IgD-negative memory B cell (primary cell): Measurements from ENCODE around the gene CSAD. TPM values are rescaled to one million over a fixed set of nuclear protein-coding genes. Genes with fewer than 3 reads are reported as not detected.
"Not testable (repeated sequence)": the region's sequence is repeated elsewhere in the genome, so short reads cannot be mapped to it uniquely, and the experiment has no call there.

Experiments used
- H3K27ac Mint-ChIP-seq, 3 donors: one replicate each; pipeline ENCODE4 v1.8.0; 2020 to 2022; ENCODE audit warnings: mild to moderate bottlenecking in 3 of 3, mixed read lengths in 3 of 3, moderate library complexity in 1 of 3
- H3K27me3 Mint-ChIP-seq: one replicate; pipeline ENCODE4 v1.8.0; 2021; ENCODE audit warnings: mixed read lengths
- H3K36me3 Mint-ChIP-seq: one replicate; pipeline ENCODE4 v1.8.0; 2020; ENCODE audit warnings: mild to moderate bottlenecking, mixed read lengths
- H3K4me1 Mint-ChIP-seq, 3 donors: one replicate each; pipeline ENCODE4 v1.8.0; 2020 to 2022; ENCODE audit warnings: mixed read lengths in 3 of 3, mild to moderate bottlenecking in 1 of 3
- H3K4me3 Mint-ChIP-seq, 4 donors: one replicate each; pipeline ENCODE4 v1.8.0; 2020 to 2022; ENCODE audit warnings: mild to moderate bottlenecking in 4 of 4, mixed read lengths in 4 of 4, moderate library complexity in 3 of 4
- H3K9me3 Mint-ChIP-seq, 3 donors: one replicate each; pipeline ENCODE4 v1.8.0; 2020 to 2021; ENCODE audit warnings: mixed read lengths in 3 of 3, mild to moderate bottlenecking in 1 of 3
- polyA plus RNA-seq: library from polyadenylated mRNA; unstranded; fragments of 300-500 nt; fragmentation: Illumina TruSeq; gene quantifications from one replicate; pipeline ENCODE4 v1.2.3, GENCODE V29; 2021

CSAD gene
- polyA plus RNA-seq, 1 donor from 2014 or later, result 0.58 TPM

DNA sequence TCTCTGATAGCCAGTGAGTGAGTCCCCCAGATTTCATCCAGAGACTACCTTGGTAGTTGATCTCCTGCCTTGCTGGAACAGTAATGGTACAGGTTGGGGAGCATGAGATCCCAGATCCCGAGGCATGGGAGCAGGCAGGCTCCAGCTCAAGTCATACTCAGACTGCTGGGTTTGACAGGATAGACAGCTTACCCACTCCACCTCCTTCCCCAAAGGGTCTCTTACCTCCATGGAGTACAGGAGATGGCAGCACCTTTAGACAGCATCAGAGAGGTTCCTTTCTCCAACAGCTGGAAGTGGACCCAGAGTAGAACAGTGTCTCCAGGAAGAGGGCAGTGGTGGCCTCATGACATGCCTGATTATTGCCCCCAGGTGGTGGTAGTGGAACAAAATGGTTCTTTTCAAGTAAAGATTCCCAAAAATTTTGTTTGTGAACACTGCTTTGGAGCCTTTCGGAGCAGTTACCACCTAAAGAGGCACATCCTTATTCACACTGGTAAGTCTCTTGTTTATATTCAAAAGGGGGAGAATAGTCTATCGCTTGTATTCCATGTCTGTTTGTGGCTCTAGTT is 4.9 kb upstream of the CSAD start:
- Mint-ChIP-seq H3K36me3 (peaks cover 2% of the 10 kb centered on the region), H3K27ac (peak overlapping the region in 1 of 3 donors; percentile 56), H3K9me3 (no peaks in the 10 kb centered on the region), H3K4me3 (peak overlapping the region in 1 of 4 donors; percentile 45), H3K27me3 (no peaks in the 10 kb centered on the region), H3K4me1 (peaks cover 30 to 39% (median 38%) of the 10 kb centered on the region in 3 donors)

DNA sequence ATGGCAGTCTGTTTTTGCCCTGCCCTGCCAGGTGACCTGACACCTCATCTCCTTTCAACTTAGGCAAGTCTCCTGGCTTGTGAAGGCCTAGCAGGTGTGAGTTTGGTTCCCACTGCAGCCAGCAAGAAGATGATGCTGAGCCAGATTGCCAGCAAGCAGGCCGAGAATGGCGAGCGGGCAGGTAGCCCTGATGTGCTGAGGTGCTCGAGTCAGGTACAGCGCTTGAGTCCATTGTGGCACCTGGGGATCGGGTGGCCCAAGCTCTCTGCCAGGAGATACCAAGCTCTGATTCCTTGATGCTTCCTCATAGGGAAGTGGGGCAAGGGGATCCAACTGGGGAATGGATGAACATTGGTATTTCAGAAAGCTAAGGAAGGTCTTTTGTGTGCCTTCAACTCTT is 4.1 kb upstream of the CSAD start:
- peaks cover 26 to 38% (median 34%) of the 10 kb centered on the region in 3 donors for H3K4me1 Mint-ChIP-seq

DNA sequence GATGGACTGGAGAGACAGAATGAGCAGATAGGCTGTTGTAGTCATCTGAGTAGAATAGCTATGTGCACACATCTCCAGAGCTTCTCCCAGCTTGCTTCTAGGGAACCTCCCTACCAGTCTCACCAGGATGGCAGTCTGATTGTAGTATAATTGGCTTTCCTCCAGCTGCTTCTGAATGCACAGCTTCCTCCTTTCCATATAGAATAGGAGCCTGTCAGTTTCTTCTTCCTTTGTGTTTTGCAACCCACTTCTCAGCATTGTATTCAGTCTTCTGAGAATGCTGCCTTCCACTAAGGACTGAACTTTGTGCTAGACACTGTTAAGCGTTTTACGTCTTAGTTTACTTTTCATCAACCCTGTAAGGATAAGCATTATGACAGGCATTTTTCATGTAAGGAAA is 2.2 kb upstream of the CSAD start:
- no peaks in the 10 kb centered on the region for H3K9me3 Mint-ChIP-seq
- H3K27me3 Mint-ChIP-seq, result no peaks in the 10 kb centered on the region
- peaks cover 2% of the 10 kb centered on the region for H3K36me3 Mint-ChIP-seq
- peaks cover 31 to 42% (median 41%) of the 10 kb centered on the region in 3 donors for H3K4me1 Mint-ChIP-seq
- H3K4me3 Mint-ChIP-seq, result peak overlapping the region in 3 of 4 donors; percentile 55 to 99 (median 81)
- peak overlapping the region in 1 of 3 donors; percentile 95 for H3K27ac Mint-ChIP-seq

More for the DNA sequence above, 4.1 kb upstream of the CSAD start:
- Mint-ChIP-seq H3K9me3 (no peaks in the 10 kb centered on the region), H3K27me3 (no peaks in the 10 kb centered on the region), H3K36me3 (peaks cover 2% of the 10 kb centered on the region), H3K27ac (peak overlapping the region; percentile 48 to 73 (median 59)), H3K4me3 (peak overlapping the region in 1 of 4 donors; percentile 42)

DNA sequence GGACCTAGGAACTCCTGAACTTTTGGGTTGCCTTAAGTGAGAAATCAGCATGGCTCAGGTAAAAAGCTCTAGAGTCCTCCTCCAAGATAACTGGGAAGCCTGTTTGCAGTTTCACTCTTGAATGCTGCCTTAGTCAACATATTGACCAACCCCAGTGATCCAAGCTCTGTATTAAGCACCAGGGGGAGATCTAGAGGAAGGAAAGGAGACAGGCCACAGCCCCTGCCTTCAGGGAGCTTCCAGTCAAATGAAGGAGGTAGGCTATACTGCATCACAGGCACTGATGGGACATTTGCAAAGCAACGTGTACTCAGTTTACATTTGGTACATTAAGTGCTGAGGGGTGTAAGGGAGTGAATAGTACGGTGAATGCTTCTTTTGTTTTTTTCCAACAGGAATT is 1.2 kb upstream of the CSAD start:
- Mint-ChIP-seq H3K4me3 (peak overlapping the region; percentile 89 to 99 (median 96)), H3K27me3 (no peaks in the 10 kb centered on the region), H3K27ac (peak overlapping the region in 2 of 3 donors; percentile 58 to 95), H3K4me1 (peaks cover 31 to 41% (median 36%) of the 10 kb centered on the region in 3 donors), H3K9me3 (no peaks in the 10 kb centered on the region), H3K36me3 (peaks cover 2% of the 10 kb centered on the region)

DNA sequence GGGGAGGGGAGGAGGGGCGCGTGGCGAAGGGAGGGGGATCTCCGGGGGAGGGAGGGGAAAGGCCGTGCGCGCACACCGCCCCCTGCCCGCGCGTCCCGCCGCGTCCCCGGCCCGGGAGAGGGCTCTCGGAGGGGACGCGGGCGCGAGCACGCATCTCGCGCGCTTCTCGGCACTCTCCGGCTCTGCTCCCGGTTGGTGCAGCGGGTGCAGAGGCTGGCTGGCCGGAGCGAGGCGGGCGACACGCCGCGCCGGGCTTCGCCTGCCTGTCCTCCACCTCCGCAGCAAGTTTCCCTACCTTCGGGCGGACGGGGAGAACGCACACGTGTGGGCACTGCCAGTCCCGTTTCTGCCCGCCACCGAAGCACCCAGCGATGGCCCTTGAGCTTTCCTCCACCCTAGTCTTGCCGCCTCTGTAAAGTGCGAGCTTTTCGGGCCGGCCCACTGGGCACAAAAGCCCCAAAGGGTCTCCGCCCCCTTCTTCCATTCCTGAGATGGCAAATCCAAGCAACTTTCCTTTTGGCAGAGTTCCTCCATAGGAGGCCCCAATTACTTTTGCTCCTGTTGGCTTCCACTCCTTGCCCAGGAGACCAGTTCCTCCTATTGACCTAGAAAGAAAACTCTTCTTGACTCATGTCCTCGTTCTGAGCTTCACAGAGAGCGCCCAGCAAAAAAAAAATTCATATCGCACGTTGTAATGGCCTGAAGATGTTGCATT is 363 bp upstream of the CSAD start:
- Mint-ChIP-seq H3K9me3 (no peaks in the 10 kb centered on the region), H3K27ac (peak overlapping the region; percentile 92 to 96 (median 95)), H3K4me1 (peaks cover 31 to 41% (median 36%) of the 10 kb centered on the region in 3 donors), H3K36me3 (peaks cover 2% of the 10 kb centered on the region), H3K4me3 (peak overlapping the region; percentile 89 to 99 (median 96)), H3K27me3 (no peaks in the 10 kb centered on the region)

DNA sequence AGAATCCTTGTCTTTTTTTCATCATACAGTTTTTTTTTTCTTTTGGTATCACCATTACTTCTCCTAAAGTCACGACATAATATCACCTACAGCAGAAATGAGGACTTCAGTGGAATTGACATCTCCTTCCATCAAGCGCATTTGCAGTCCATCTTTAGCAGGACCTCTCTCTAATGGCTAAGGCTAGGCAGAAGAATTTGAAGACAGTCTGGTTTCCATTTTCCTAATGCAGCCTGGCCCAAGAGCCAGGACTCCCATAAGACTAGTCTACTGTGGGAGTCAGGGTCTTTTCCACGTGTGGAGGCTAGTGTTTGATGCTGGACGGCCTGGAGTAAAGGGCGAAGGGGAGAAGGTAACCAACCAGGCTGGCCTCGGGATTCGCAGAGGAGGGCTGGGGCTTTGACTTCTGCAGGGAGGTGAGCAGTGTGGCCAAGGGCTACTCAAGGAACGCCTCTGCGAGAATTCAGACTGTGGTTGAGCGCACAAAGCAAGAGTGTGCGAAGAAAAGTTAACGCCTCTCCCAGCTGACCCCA is 972 bp downstream of the CSAD start:
- peak overlapping the region; percentile 89 to 99 (median 96) for H3K4me3 Mint-ChIP-seq
- peaks cover 2% of the 10 kb centered on the region for H3K36me3 Mint-ChIP-seq
- no peaks in the 10 kb centered on the region for H3K27me3 Mint-ChIP-seq
- peaks cover 30 to 40% (median 38%) of the 10 kb centered on the region in 3 donors for H3K4me1 Mint-ChIP-seq
- peak overlapping the region; percentile 95 to 98 (median 96) for H3K27ac Mint-ChIP-seq
- H3K9me3 Mint-ChIP-seq, result no peaks in the 10 kb centered on the region

DNA sequence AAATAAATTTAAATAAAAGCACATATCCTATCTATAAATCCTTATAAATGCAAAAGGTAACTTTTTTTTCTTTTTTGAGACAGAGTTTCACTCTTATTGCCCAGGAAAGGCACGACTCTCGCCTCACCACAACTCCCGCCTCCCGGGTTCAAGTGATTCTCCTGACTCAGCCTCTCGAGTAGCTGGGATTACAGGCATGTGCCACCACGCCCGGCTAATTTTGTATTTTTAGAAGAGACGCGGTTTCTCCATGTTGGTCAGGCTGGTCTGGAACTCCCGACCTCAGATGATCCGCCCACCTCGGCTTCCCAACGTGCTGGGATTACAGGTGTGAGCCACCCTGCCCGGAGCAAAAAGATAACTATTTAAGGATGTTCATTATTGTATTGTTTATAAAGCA is 1.9 kb downstream of the CSAD start:
- not testable (repeated sequence) for H3K27me3 Mint-ChIP-seq, H3K36me3 Mint-ChIP-seq, H3K9me3 Mint-ChIP-seq
- Mint-ChIP-seq H3K4me3 (peak overlapping the region in 2 of 4 donors; percentile 96 to 99), H3K27ac (peak overlapping the region in 1 of 3 donors; percentile 95), H3K4me1 (peaks cover 27 to 36% (median 32%) of the 10 kb centered on the region in 3 donors)

DNA sequence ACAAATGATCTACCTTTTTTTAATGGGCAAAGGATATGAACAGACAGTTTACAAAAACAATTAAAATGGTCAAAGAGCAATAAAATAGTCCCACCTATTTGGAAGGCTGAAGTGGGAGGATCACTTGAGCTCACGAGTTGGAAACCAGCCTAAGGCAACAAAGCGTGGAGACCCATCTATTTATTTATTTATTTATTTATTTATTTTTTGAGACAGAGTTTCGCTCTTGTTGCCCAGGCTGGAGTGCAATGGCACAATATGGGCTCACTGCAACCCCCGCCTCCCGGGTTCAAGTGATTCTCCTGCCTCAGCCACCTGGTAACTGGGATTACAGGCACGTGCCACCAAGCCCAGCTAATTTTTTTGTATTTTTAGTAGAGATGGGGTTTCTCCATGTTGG is 3.3 kb downstream of the CSAD start:
- not testable (repeated sequence) for H3K27me3 Mint-ChIP-seq, H3K27ac Mint-ChIP-seq, H3K9me3 Mint-ChIP-seq, H3K36me3 Mint-ChIP-seq
- H3K4me3 Mint-ChIP-seq, result peak overlapping the region in 1 of 4 donors; percentile 57
- H3K4me1 Mint-ChIP-seq, result peaks cover 19 to 26% (median 23%) of the 10 kb centered on the region in 3 donors

DNA sequence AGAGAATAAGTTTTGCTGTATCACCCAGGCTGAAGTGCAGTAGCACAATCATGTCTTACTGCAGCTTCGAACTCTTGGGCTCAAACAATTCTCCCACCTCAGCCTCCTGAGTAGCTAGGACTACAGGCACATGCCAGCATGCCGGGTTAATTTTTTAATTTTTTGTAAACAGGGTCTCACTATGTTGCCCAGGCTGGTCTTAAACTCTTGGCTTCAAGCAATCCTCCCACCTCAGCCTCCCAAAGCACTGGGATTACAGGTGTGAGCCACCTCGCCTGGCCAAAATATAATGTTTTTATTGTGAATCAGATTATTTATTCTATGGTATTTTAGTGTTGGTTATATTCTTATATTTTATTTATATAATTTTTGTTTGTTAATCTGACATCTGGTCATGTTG is 4.0 kb downstream of the CSAD start:
- Mint-ChIP-seq H3K27ac (no peak overlapping the region), H3K9me3 (no peaks in the 10 kb centered on the region), H3K36me3 (no peaks in the 10 kb centered on the region), H3K27me3 (no peaks in the 10 kb centered on the region), H3K4me3 (no peak overlapping the region), H3K4me1 (peaks cover 12 to 20% (median 16%) of the 10 kb centered on the region in 3 donors)

DNA sequence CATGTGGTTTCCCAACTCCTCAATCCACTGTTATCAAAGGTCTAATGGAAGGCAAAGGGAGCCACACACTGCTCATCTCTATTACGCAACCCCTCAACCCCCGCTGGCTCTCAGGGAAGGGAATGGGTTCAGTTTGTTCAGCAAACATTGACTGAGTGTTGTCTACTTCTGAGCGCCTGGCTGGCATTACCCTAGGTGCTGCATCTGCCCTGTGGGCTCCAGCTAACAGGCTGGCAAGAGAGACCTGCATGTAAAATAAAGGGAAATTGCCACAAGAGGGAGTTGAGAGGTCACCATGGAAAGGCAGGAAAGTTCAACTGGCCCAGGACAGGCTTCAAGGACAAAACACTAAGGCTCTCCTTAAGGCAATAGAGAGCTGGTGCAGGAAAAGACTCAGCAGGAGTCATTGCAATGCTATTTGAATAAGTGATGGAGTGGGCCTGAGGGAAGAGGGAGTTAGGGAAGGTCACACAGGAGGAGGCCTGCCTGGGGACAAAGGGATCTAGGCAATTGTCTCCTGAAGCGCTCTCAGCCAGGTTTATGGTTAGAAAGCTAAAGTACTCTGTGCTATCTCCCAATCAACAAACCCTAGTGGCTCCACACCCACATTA is 5.7 kb downstream of the CSAD start:
- Mint-ChIP-seq H3K4me1 (peaks cover 5 to 14% (median 8%) of the 10 kb centered on the region in 3 donors), H3K9me3 (no peaks in the 10 kb centered on the region), H3K36me3 (peaks cover 4% of the 10 kb centered on the region), H3K27me3 (no peaks in the 10 kb centered on the region), H3K4me3 (peak overlapping the region in 1 of 4 donors; percentile 50), H3K27ac (peak overlapping the region in 1 of 3 donors; percentile 53)

DNA sequence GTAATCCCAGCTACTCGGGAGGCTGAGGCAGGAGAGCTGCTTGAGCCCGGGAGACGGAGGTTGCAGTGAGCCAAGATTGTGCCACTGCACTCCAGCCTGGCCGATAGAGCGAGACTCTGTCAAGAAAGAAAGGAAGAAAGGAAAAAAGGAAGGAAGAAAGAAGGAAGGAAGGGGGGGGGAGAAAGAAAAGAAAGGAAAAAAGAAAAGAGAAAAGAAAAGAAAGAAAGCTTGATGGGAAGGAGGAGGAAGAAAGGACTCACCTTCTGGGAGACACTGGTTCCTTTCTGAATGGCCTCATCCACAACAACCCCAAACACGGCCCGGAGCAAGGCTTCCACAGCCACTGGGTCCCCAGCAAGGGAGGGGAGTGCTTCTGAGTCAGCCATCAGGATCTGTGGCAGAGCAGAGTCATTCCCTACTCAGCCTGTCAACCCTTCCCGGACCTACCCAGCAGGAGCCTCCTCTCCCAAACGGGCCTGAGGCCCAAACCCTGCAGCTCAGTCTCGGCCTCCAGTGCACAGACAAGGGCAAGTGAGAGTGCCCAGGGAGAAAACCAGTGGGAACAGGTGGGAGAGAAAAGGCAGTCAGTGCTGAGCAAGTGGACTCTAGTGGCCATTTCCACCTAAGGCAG is 7.5 kb downstream of the CSAD start:
- no peak overlapping the region for H3K27ac Mint-ChIP-seq
- peaks cover 0 to 6% (median 2%) of the 10 kb centered on the region in 3 donors for H3K4me1 Mint-ChIP-seq
- H3K4me3 Mint-ChIP-seq, result no peak overlapping the region
- peaks cover 5% of the 10 kb centered on the region for H3K36me3 Mint-ChIP-seq
- H3K27me3 Mint-ChIP-seq, result no peaks in the 10 kb centered on the region
- no peaks in the 10 kb centered on the region for H3K9me3 Mint-ChIP-seq

DNA sequence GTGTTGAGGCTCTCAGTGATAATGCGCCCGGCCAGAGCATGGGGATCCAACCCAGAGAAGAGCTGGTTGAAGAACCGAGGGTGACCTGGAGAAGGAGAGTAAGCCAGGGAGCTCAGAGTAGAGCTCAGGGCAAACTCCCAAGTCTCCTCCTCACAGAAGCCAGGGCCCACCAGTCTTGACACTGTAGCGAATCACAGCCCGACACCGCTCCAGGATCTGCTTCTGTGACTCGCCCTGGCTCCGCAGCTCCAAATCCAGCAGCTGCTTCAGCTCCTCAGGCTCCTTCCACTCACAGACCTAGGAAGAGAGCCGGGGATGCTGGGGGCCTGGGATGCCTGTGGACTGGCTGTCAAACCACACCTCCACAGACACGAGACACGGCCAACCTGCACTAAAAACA is 8.4 kb downstream of the CSAD start:
- Mint-ChIP-seq H3K9me3 (no peaks in the 10 kb centered on the region), H3K27me3 (no peaks in the 10 kb centered on the region), H3K36me3 (peaks cover 5% of the 10 kb centered on the region), H3K4me3 (no peak overlapping the region), H3K27ac (peak overlapping the region in 1 of 3 donors; percentile 31), H3K4me1 (peaks cover 0 to 6% (median 2%) of the 10 kb centered on the region in 3 donors)

DNA sequence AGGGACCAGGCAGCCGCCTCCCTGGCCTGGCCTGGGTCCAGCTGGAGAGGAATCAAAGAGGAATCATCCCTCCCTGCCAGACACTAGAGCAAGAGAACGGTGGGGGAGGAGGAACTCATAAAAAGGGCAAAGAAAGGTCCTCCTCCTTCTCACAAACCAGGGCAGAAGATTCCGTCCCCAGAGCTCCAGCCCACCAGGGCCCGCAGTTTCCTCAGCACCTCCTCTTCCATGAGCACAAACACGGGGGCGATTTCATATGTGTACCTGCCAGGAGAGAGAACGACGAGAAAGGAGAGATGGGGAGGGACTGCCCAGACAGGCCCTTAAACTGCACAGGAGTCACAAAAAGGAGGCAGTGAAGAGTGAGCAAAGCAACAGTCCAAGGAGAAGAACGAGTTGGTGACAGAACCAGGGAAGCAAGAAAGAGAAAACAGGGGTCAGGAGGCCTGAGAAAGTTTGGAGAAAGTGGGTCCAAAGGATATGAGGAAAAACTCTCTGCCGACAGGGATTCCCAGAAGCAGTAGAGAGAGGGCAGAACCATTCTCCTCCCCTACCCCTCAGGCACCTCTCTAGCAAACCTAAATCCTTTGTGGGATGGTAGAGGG is 8.9 kb downstream of the CSAD start:
- no peak overlapping the region for H3K4me3 Mint-ChIP-seq
- peaks cover 0 to 6% (median 2%) of the 10 kb centered on the region in 3 donors for H3K4me1 Mint-ChIP-seq
- peaks cover 5% of the 10 kb centered on the region for H3K36me3 Mint-ChIP-seq
- H3K27ac Mint-ChIP-seq, result peak overlapping the region in 1 of 3 donors; percentile 31
- no peaks in the 10 kb centered on the region for H3K27me3 Mint-ChIP-seq
- no peaks in the 10 kb centered on the region for H3K9me3 Mint-ChIP-seq

DNA sequence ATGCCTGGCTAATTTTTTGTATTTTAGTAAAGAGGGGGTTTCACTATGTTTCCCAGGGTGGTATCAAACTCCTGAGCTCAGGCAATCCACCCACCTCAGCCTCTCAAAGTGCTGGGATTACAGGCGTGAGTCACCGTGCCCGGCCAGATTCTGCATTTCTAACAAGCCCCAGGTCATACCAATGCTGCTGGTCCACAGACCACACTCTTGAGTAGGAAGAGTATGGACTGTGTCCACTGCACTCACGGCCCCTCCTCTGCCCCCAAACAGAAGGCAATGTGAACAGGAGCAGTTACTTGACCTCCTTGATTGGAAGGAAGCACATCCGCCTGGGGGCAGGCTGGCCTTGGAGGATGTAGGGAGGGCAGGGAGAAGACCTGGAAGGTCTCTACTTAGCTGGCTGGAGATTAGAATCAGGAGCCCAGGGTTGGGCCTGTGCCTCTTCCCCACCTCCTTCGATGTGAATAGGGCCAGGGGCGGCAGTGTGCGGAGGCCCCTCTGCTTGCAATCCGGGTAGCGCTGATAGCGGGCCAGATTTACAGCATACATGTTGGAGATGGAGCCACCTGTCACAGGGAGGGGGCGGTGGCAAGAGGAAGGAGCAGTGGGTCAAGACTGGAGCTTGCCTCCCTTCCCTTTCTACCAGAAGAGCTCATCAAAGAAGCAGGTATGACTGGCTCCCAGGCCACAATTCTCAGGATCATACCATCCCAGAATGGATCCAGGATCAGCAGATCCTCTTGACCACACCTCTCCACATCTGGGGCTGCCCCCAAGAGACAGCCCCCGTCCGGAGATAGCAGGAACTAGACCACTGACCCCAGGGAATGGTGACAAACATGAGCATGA is 9.6 kb downstream of the CSAD start:
- Mint-ChIP-seq H3K36me3 (peaks cover 5% of the 10 kb centered on the region), H3K4me1 (peaks cover 0 to 6% (median 2%) of the 10 kb centered on the region in 3 donors), H3K9me3 (no peaks in the 10 kb centered on the region), H3K27me3 (no peaks in the 10 kb centered on the region), H3K27ac (peak overlapping the region in 1 of 3 donors; percentile 31), H3K4me3 (no peak overlapping the region)
